Activated CD8-positive, alpha-beta memory T cell treated with anti-CD3 and anti-CD28 coated beads for 48 hours (primary cell): ENCODE results near the gene LRCH4.
A peak's percentile ranks its signal among the peaks of the same experiment; 100 is the strongest.
"Not testable (repeated sequence)": the region's sequence is repeated elsewhere in the genome, so short reads cannot be mapped to it uniquely, and the experiment has no call there.

Experiments
- DNase-seq, 3 experiments: peaks; one replicate each; pipeline ENCODE4 v3.0.0-alpha.2; 2020; ENCODE audit warnings: low read depth in 2 of 3, low spot score in 2 of 3

Gene LRCH4

GRCh38 chr7:100568896-100569844 is 16.8 kb downstream of the LRCH4 start:
- no peak for DNase-seq

GRCh38 chr7:100568176-100568895 is 17.6 kb downstream of the LRCH4 start:
- no peak for DNase-seq

GRCh38 chr7:100567751-100568175 is 18.2 kb downstream of the LRCH4 start:
- DNase-seq: no peak

GRCh38 chr7:100567031-100567730 is 18.7 kb downstream of the LRCH4 start:
- DNase-seq: no peak

- no peak for DNase-seq
Observed at GRCh38 chr7:100566018-100566531, 19.9 kb downstream of the LRCH4 start.

- no peak for DNase-seq
Observed at GRCh38 chr7:100565133-100565571, 20.8 kb downstream of the LRCH4 start.

GRCh38 chr7:100564405-100564804 is 21.5 kb downstream of the LRCH4 start:
- DNase-seq: not testable (repeated sequence)

GRCh38 chr7:100563809-100564400 is 22.0 kb downstream of the LRCH4 start:
- peak; percentile 40 to 77 (median 72) for DNase-seq

GRCh38 chr7:100563100-100563564 is 22.8 kb downstream of the LRCH4 start:
- no peak for DNase-seq

- no peak for DNase-seq
Observed at GRCh38 chr7:100562195-100563099, 23.5 kb downstream of the LRCH4 start.

GRCh38 chr7:100561491-100562194 is 24.3 kb downstream of the LRCH4 start:
- no peak for DNase-seq

GRCh38 chr7:100559127-100559526 is 26.8 kb downstream of the LRCH4 start:
- no peak for DNase-seq

- DNase-seq: no peak
Observed at GRCh38 chr7:100556541-100556940, 29.4 kb downstream of the LRCH4 start.

GRCh38 chr7:100555701-100556100 is 30.2 kb downstream of the LRCH4 start:
- DNase-seq: no peak

GRCh38 chr7:100553032-100553431 is 32.9 kb downstream of the LRCH4 start:
- no peak for DNase-seq

GRCh38 chr7:100552532-100552931 is 33.4 kb downstream of the LRCH4 start:
- DNase-seq: no peak

- DNase-seq: not testable (repeated sequence)
Observed at GRCh38 chr7:100548446-100548845, 37.5 kb downstream of the LRCH4 start.

- DNase-seq: no peak
Observed at GRCh38 chr7:100547872-100548271, 38.1 kb downstream of the LRCH4 start.
